GM18858 (cell line): ENCODE data around the gene CFD.
"Not testable (repeated sequence)": the region's sequence is repeated elsewhere in the genome, so short reads cannot be mapped to it uniquely, and the experiment has no call there.

Experiments
- ATAC-seq: cut with Tn5 transposase; IDR thresholded peaks from one replicate; pipeline ENCODE4 v1.9.1; 2021; ENCODE audit not compliant: unreplicated experiment

The CFD gene

DNA sequence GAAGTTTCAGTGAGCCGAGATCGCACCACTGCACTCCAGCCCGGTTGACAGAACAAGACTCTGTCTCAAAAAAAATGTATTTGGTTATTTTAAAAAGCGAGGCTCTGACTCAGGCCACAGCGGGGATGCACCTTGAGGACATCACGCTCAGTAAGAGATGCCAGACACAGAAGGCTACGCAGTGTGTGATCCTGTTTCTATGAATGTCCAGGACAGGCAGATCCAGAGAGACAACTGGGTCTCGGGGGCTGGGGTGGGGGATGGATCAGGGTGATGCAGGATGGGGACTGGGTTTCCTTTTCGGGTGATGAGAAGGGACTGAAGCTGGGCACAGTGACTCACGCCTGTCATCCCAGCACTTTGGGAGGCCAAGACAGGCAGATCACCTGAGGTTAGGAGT, 28.1 kb downstream of the CFD start:
- no peak for ATAC-seq

DNA sequence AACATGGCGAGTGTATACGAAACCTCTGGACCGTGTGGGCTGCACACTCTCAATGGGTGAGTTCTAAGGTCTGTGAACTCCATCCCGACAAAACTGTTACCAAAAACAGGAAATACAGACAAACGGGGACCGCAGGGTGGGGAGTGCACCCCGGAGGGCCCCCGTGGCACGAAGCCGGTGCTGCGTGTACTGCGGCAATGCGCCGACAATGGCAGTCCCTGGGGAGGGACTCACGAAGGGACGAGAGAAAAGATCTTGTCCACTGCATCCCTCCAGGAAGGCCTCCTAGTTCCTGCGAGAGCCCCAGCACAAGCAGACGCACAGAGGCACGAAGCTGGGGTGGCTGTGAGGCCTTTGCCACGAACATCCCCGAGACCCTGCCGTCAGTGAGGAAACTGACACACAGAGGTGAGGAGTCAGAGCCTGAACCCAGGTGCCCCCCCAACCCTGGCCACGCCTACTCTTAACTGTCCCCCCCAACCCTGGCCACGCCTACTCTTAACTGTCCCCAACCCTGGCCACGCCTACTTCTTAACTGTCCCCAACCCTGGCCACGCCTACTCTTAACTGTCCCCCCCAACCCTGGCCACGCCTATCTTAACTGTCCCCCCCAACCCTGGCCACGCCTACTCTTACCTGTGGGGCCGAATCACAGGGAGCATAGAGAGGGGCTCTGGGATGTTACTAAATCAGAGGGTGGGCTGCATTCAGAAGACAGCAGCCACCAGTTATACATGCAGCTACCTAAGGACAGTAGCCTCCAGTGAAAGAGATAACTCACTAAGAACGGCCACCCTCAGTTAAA, 29.3 kb downstream of the CFD start:
- no peak for ATAC-seq

DNA sequence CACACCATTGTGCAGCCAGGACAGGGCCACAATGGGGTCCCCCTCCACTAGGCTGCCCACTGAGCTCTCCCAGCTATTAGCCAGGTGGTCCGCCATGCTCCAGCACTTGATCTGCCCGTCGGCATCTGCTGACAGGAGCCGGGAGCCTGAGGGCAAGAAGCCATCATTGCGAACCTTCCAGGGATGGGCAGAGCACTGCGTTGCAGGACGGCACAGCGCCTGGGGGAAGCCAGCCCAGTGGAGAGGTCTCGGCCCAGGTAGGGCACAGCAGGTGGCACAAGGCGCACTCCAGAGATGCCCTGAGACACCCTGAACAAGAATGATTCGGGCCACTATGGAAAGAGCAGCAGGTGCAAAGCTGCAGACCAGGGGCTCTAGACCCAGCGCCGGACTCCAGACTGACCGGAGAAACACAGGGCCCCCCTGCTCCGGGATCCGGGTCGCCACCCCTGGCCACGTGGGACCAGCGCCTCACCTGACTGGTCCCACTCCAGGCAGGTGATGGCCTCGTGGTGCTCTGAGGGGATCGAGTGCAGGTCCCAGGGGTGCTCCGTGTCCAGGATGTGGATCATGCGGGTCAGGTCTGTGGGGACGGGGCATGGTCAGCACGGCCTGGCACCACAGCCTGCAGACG, 30.3 kb downstream of the CFD start:
- ATAC-seq: no peak

DNA sequence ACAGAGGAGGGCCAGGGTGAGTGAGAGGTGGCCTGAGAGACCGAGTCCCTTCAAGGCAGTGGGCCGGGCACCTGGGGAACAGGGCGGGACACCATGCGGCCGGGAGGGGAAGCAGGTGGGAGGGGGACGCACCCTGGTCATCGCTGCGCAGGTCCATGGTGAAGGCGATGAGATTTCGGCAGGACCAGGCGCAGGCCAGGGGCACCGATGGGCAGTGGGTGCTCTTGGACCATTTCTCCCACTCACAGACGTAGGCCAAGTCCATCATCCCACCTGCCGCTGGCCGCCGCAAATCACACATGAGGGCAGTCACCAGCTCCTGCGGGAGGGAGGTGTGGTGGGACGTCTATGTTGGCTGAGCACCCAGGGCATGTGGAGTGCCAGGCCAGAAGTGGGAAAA, 31.4 kb downstream of the CFD start:
- no peak for ATAC-seq

DNA sequence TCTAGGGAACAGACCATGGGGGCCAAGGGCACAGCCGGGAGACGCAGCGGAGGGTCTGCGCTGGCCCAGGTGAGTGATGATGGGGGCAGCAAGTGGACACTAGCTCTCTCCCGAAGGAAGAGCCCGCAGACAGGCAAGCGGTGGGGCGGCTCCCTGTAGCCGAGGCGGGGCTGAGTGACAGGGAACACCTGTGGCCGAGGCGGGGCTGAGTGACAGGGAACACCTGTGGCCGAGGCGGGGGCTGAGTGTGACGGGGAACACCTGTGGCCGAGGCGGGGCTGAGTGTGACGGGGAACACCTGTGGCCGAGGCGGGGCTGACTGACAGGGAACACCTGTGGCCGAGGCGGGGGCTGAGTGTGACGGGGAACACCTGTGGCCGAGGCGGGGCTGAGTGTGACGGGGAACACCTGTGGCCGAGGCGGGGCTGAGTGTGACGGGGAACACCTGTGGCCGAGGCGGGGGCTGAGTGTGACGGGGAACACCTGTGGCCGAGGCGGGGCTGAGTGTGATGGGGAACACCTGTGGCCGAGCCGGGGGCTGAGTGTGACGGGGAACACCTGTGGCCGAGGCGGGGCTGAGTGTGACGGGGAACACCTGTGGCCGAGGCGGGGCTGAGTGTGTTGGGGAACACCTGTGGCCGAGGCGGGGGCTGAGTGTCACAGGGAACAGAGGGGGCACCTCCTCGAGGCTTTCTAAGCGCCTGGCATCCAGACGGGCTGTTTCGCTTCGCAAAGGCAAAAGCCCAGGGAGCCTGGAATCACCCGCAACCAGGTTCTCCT, 32.1 kb downstream of the CFD start:
- ATAC-seq: not testable (repeated sequence)

DNA sequence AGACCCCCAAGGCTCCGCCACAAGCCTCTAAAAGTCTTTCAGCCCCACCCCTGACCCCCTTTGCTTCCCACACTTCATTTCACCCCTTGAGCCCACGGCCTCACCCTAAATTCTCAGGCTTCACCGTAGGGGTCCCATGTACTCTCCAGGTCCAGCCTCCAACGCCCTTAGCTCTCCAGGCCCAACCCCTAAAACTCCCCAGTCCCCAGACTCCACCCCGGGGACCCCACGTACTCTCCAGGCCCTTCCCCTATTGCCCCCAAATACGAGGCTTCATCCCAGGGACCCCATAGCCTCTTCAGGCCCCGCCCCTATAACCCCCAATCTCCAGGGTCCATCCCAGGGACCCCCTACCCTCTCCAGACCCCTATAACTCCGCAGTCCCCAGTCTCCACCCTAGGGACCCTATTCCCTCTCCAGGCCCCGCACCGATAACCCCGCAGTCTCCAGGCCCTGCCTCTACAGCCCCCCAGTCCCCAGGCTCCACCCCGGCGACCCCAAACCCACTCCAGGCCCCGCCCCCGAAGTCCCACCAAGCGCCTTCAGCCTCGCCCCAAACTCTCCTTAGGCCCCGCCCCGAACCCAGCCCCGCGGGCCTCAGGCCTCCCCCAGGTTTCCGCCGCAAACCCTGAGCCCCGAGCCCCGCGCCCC, 32.9 kb downstream of the CFD start:
- ATAC-seq: no peak

DNA sequence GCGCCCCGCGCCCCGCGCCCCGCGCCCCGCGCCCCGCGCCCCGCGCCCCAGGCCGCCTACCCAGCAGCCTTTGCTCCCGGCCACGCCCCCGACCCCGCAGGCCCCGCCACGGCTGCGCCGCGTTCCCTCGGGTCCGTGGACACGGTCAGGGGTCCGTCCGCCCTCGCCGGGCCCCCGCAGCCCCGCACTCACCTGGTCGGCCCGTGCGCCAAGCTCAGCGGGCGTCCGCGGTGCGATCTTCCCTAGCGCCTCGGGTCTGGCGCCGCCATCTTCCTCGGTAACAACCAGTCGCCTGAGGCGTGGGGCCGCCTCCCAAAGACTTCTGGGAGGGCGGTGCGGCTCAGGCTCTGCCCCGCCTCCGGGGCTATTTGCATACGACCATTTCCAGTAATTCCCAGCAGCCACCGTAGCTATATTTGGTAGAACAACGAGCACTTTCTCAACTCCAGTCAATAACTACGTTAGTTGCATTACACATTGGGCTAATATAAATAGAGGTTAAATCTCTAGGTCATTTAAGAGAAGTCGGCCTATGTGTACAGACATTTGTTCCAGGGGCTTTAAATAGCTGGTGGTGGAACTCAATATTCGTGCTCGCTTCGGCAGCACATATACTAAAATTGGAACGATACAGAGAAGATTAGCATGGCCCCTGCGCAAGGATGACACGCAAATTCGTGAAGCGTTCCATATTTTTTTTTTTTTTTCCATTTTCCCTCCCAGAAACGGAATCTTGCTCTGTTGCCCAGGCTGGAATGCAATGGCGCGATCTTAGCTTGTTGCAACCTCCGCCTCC, 33.6 kb downstream of the CFD start, which contains the start of the genes MED16 and RNU6-9:
TSS of gene MED16 (minus strand) at position 294 of the 796 bp plus-strand sequence. CDS start 2,056 bp downstream, outside the sequence.
TSS of gene RNU6-9 (plus strand) at position 591 of the 796 bp plus-strand sequence.
- peak; percentile 69 for ATAC-seq

DNA sequence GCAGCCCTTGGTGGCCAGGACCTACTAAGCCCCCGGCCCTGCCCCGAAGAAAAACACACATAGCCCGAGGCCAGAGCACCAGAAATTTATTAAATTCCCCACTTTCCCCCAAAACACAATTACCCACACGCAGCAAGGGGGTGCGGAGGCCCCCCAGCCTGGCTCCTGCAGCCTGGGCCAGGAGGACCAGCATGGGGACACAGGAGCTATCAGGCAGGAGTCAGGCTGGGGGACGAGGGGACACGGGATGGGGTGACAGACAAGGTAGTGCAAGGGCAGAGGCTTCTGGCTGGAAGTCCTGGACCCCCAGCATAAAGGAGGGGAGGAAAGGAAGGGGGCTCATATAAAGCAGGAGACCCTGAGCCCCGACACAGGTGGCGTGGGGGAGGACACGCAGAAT, 37.0 kb downstream of the CFD start:
- no peak for ATAC-seq

DNA sequence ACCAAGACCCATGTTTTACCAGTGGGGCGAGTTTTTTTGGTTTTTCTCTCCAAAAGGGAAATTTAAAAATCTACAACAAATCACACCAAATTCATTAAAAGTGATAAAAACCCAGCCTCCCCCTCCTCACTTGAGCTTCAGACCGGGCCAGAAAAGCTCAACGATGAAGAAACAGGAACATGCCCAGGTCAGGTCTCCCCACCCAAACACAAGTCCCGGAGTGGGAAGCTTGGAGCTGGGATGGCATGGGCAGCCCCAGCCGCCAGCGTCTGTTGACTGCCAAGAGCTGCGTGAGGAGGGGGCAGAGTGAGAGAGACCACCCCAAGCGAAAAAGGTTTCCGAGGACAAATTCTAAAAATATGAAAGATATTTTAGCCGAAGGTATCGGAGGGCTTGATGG, 37.5 kb downstream of the CFD start:
- ATAC-seq: no peak

DNA sequence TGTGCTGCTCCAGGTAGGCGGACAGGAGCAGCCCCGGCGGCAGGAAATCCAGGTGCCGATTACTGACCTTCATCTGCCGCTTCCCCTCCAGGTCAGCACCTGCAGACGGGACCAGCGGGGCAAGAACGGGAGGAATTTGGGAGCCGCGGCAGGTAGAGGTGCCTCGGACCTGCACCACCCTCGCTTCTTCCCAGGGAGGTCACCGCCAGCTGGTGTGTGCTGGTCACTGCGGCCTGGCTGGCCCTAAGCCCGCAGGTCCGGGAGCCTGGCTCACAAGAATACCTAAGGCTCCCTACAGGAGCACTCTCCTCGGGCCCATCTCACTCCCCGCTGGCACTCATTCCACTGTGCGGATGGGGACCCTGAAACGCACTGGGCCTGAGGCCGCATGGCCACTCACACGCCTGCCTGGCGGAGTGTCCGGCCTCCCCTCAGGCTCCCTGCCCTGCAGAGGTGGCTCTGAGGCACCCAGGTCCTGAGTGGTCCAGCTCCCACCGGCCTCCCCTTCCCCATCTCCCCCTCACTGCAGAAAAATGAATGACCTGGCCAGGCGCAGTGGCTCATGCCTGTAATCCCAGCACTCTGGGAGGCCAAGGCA, 38.1 kb downstream of the CFD start:
- no peak for ATAC-seq

DNA sequence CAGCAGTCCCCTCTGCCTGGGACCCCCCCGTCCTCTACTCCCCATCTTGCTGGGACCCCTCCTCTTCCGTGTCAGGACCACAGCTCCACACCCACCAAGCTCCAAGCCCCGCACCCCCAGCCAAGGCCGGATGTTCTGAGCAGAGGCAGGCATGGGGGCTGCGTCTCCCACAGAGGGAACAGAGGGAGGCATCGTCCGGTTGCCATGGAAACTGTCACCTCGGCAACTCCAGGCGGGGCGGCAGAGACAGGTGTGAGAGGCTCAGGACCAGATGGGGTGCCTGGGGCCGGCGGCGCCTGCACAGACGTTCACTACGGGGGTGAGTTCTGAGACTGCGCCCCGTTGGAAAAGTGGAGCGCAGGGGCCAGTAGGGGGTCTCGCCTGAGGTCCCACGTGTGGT, 39.2 kb downstream of the CFD start:
- no peak for ATAC-seq

DNA sequence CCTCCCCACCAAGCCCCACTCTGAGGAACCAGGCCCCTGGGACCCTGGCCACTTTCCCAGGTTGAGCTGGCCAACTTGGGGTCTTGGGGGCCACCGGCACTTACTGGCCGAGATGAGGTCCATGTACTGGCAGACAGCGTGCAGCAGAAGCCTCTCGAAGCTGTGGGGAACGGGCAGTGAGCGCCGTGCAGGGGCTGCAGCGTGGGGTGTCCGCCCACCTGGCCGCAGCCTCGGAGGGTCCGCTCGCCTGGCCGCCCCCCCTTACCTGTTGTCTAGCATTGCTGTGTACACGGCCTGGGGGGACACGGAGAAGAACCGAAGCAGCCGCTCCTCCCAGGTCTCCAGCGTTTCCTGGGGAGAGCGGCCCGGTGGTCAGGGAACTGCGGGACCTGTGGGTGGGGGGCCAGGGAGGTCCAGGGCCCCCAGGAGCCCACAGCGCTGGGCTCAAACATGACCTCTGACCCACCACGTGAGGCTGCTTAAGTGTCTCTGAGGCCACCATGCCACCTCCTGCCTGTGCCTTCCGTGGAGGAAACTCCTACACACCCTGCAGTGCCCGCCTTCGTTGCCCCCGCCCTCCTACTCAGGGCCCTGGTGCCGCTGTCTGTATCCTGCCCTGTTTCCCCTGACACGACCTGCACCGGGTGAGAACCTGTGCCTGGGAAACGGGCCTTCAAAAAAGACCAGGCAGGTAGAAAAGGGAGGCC, 40.0 kb downstream of the CFD start:
- no peak for ATAC-seq

DNA sequence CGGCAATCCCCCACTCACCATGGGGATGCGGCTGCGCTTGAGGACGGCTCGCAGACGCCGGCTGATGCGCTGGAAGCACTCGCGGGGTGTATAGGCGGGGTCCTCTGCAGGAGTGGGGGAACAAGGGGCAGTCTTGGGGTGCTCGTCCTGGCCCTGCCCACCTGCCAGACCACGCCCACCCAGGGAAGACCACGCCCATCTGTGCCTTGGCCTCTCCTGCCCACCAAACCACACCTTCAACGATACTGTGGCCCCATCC, 40.5 kb downstream of the CFD start:
- ATAC-seq: no peak

DNA sequence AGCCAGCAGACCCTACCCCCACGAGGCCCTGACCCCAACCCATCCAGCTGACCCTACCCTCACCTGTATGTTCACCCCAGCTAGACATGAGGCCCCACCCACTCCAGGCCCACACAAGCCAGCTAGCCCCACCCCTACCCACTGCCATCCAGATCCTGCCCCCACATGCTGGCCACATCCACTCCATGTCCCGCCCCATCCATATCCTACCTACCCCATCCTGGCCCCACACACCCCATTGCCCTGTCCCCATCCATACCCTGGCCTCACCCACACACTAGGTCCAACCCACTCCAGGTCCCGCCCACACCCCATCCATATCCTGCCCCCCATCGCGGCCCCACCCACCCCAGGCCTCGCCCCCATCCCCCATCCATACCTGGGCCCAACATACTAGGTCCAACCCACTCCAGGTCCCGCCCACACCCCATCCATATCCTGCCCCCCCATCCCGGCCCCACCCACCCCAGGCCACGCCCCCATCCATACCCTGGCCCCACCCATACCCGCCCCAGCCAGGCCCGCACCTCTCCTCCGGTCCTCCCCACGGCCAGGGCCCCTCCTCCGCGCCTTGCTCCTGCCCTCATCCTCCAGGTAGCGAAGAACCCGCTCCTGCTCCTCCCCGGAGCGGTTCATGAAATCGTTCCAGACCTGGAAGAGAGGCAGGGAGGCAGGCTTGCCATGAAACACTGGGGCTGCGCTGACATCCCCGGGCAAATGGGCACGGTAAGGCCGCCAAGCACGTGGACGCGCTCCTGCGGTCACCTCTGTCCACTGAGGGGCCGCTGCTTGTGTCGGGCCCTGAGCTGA, 41.0 kb downstream of the CFD start:
- no peak for ATAC-seq

DNA sequence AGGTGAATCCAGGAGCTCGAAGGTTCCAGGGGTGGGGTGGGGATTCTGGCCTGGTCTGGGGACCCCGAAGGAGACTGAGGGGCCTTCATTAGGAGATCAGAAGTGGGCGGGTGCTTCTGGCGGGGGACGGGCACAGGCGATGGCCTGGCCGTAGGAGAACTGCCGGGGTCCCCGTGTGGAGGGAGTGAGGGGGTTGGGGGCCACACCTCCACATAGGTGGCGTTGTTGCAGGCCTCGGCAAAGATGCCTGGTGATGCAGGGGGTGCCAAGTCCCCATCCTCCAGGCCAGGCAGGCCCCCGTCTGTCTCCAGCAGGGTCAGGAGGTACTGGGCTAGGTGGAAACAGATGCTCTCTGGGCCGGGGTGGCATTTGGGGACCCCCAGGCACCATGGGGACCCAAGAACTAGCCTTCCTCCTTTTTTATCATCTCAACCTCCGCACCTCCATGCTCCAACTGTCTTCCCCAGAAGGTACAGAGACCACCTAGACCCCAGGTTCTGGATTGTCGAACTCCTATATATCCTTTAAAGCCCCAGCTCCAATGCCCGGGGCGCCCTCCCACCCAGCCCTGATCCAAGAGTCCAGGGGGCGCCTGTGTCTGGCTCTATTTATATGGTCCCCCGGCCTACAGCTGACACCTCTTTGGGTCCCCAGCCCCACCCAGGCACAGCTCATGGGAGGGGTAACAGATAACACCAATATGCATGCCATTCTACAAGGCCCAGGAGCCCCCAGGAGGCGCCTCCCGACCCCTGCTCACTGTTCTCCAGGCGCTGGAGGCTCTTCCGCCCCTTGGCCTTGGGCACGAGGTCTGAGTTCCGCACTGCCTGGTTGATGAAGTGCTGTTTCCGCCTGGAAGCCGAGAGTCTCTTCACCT, 42.0 kb downstream of the CFD start:
- no peak for ATAC-seq

DNA sequence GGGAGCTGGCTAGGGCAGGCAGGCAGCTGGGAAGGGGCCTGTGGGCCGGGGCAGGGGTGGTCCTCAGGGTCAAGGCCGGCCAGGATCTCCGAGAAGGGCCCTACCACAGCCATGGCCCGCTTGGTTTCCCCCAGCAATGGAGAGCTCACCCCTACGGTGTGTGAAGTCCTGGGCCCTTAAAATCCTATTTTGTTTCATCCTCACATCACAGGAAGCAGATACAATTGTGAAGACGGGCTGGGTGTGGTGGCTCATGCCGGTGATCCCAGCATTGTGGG, 42.6 kb downstream of the CFD start:
- ATAC-seq: no peak

DNA sequence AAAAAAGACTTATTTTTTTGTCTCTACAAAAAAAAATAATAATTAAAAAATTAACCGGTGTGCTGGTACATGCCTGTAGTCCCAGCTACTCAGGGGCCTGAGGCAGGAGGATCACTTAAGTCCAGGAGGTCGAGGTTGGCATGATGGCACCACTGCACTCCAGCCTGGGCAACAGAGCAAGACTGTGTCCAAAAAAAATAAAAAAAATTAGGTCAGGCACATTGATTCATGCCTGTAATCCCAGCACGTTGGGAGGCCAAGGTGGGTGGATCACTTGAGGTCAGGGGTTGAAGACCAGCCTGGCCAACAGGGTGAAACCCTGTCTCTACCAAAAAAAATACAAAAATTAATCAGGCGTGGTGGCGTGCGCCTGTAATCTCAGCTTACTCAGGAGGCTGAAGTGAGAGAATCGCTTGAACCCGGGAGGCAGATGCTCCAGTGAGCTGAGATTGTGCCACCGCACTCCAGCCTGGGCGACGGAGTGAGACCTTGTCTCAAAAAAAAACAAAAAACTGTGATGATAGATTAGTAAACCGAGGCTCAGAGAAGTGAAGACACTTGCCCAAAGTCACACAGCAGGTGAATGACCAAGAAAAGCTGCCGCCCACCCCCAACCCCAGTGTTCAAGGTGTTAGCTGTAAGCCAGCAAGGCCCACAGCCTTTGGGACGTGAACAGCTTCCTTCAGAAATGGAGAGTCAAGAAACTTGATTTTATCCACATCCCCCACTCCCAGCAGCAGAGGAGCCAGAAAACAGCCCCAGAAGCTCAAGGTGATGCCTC, 43.2 kb downstream of the CFD start:
- no peak for ATAC-seq
